Fibroblast of villous mesenchyme (primary cell): Measurements from ENCODE around the gene MEGF9. TPM values are rescaled to one million over a fixed set of nuclear protein-coding genes. Genes with fewer than 3 reads are reported as not detected.

Experiments
- DNase-seq: peaks from one replicate; pipeline ENCODE4 v3.0.0-alpha.2; 2010; ENCODE audit warnings: low read depth
- H3K4me3 ChIP-seq: 2 replicates; pipeline ENCODE4 v1.5.1; 2011; ENCODE audit warnings: low read depth, mild to moderate bottlenecking, low read length
- total RNA-seq: library from RNA; depleted of rRNA; stranded (reverse); fragments of >200 nt; gene quantifications from 2 replicates; pipeline ENCODE4 v1.2.3, GENCODE V29; 2012
- TF ChIP-seq, protein P1 (sequence below): IDR thresholded peaks from 2 replicates; pipeline ENCODE4 v1.5.1; 2012; ENCODE audit warnings: low read depth, mild to moderate bottlenecking, low read length; ENCODE audit not compliant: insufficient read depth

The MEGF9 gene
- 4.3 and 5.5 TPM in 2 replicates for total RNA-seq

DNA sequence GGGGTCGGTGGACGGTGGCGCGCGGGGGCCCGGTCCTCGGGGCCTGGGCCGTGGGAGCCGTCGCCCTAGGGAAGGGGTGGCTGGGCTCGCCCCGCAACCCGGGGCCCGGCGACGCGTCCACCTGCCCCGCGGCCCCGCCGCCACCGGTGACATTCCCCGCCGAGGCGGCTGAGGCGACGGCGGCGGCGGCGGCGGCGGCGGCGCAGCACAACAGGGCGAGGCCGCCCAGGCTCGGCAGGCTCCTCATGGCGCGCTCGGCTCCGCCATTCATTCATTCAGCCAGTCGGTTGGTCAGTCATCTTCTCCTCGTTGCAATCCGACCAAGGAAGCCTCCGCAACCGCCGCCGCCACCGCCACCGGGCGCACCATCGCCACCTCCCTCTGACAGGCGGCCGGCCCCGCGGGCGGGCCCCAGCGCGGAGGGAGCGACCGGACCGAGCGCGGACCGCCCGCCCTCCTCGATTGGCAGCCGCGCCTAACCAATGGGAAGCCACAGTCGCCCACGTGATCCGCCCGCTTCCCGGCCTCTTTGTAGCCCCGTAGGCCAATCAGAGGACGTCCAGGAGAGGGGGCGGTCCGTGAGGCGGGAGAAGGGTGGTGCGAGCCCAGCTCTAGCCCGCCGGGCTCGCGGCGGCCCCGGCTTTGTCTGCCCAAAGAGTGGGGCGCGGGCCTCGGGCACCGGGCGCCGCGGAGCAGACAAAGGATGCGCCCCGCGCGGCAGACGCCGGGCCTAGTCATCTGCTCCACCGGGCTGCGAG, at the start of gene MEGF9:
Gene MEGF9 (minus strand): TSS at position 383 of the 758 bp plus-strand sequence. CDS start 112 bp downstream, at position 271.
- TF ChIP-seq, protein P1, sequence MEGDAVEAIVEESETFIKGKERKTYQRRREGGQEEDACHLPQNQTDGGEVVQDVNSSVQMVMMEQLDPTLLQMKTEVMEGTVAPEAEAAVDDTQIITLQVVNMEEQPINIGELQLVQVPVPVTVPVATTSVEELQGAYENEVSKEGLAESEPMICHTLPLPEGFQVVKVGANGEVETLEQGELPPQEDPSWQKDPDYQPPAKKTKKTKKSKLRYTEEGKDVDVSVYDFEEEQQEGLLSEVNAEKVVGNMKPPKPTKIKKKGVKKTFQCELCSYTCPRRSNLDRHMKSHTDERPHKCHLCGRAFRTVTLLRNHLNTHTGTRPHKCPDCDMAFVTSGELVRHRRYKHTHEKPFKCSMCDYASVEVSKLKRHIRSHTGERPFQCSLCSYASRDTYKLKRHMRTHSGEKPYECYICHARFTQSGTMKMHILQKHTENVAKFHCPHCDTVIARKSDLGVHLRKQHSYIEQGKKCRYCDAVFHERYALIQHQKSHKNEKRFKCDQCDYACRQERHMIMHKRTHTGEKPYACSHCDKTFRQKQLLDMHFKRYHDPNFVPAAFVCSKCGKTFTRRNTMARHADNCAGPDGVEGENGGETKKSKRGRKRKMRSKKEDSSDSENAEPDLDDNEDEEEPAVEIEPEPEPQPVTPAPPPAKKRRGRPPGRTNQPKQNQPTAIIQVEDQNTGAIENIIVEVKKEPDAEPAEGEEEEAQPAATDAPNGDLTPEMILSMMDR = no peak
- peak within 1 kb of the TSS; percentile 70 for H3K4me3 ChIP-seq
- DNase-seq = peak; percentile 97

DNA sequence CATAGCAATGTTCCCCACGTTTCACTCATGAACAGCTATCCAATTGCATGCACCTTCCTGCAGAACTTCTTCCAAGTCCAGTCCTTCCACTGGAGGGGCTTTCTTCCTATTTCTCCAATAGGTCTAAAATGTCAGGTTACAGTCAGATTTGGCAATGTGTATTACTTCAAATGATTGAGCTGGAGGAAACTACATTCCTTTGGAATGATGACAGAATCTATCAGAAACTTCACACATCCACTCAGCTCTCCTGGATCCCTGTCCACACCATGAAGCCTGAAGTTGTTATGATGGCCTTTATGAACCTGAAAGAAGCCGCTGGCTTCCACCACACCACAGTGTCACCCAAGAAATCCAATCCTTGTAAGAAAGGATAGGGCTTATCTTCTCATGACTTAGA, 46.7 kb upstream of the MEGF9 start:
- no peak for DNase-seq
- no peak overlapping the region for H3K4me3 ChIP-seq
- TF ChIP-seq, protein P1 = no peak

DNA sequence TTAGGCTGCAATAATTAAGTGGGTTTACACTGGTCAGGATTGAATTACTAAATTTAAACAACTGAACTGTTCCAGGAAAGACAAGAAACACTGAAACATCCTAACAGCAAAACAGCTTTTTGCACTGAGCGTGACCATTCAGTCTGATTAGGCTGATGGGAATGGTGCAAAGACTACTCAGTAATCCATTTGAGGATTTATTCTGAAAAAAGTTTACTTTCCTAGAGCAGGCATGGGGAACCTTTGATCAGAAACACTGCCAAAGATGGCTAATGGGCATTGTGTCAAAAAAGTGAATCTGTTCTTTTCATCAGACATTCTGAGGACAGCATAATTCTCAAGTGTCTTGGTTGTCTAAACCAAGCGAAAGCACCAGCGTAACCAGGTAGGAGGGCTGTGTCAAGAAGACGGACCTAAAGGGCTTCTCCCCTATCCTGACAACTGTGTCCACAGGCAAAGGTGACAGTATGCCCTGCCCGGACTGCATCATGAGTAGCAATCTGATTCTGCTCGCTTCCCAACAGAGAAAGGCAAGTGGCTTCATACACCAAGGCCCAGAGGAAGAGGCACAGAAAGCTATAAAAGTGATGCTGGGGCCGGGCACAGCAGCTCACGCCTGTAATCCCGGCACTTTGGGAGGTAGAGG, 45.6 kb upstream of the MEGF9 start:
- no peak for DNase-seq
- no peak overlapping the region for H3K4me3 ChIP-seq
- TF ChIP-seq, protein P1 = no peak

DNA sequence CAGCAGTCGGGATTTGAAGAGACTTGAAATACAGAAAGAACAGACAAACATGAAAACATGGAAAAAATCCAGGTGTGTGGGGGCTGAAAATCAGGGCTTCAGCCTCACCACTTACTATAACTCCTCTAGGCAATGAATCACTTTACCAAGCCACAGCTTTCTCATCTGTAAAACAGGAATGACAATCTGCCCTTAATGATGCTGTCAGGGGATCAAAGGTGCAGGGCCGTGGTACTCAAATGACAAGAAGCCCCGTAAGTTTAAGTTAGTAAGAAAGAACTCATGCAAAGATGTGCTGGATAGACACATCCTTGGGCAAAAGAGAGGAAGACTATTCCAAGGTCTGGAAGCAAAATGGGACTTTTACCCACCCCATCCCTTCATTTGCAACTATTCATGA, 44.3 kb upstream of the MEGF9 start:
- H3K4me3 ChIP-seq = no peak overlapping the region
- DNase-seq = no peak
- TF ChIP-seq, protein P1 = no peak

DNA sequence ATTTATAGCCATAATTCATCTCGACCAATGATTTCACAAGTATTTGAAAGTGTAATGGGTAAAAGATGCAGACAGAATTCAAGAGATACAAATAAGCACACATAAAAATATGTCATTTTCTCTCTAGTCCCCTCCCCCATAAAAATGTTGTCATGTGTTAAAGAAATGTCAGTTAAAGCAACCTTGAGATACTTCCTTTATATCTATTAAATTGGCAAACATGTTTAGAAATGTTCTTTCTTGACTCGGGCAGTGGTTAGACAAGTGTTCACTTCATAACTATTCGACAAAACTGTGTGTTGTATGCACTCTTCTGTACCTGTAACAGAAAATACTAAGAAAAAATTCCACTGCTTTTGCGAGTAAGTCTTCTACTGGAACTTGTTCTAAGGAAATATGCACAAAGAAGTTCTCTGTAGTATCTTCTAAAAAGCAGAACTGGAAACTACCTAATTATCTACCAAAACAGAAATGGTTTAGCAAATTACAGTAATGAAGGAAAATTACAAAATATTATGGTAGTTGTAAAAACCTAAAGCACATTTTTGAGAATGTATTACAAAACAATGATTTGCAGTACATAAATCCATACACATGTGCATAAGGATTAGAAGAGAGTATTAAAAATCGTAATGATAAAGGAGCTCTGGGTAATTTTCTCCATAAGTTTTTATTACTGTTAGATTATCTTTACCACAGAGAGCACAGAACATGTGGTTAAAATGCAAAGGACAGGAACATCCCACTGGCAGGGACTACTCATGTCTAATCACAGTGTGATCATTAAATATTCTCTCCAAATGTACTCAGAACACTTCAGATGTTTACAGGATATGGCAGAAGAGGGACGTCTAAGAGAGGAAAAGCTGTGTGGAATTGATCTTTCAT, 43.0 kb upstream of the MEGF9 start:
- TF ChIP-seq, protein P1 = no peak
- peak; percentile 71 for DNase-seq
- no peak overlapping the region for H3K4me3 ChIP-seq

DNA sequence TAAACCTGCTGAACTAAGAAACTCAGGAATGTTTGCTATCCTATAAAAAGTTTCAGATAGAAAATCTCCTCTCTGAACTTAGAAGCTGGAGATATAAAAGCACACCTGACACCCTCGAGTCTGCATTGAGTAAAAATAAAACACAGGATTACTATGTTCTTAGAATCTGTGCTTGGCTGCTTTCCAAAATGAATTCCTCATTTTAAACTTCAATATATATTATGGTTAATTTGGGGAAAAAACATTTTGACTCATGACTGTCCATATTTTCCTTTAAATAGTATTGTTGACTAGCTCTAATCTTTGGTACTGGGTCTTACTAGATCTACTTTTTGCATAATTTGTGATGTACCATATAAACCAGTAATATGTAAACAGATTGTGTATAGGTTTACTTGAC, 42.3 kb upstream of the MEGF9 start:
- DNase-seq = no peak
- TF ChIP-seq, protein P1 = no peak
- H3K4me3 ChIP-seq = no peak overlapping the region
